AML-193 (cell line): ENCODE data around the gene BLM.
"Not testable (repeated sequence)": the region's sequence is repeated elsewhere in the genome, so short reads cannot be mapped to it uniquely, and the experiment has no call there.

Source experiments
- DNase-seq, 2 experiments: peaks; one replicate each; lab custom pipeline; 2025; lab: John Stamatoyannopoulos, UW

The BLM gene

GRCh38 chr15:90735923-90736322, 18.8 kb downstream of the BLM start:
- no peak for DNase-seq

- not testable (repeated sequence) for DNase-seq
These were observed 23.4 kb downstream of the BLM start for GRCh38 chr15:90740545-90740944.

- DNase-seq: no peak
These were observed 24.9 kb downstream of the BLM start for GRCh38 chr15:90742087-90742486.

GRCh38 chr15:90743407-90743806, 26.3 kb downstream of the BLM start:
- DNase-seq: no peak

GRCh38 chr15:90744759-90745402, 27.7 kb downstream of the BLM start:
- DNase-seq: no peak

GRCh38 chr15:90749754-90750153, 32.6 kb downstream of the BLM start:
- no peak for DNase-seq

- no peak for DNase-seq
These were observed 33.0 kb downstream of the BLM start for GRCh38 chr15:90750186-90750585.

GRCh38 chr15:90751300-90751825, 34.2 kb downstream of the BLM start:
- no peak for DNase-seq

- DNase-seq: no peak
These were observed 39.8 kb downstream of the BLM start for GRCh38 chr15:90756916-90757315.

GRCh38 chr15:90757461-90757860, 40.3 kb downstream of the BLM start:
- no peak for DNase-seq

- DNase-seq: no peak
These were observed 43.6 kb downstream of the BLM start for GRCh38 chr15:90760661-90761232.

- no peak for DNase-seq
These were observed 44.5 kb downstream of the BLM start for GRCh38 chr15:90761629-90762028.

- peak; percentile 96 for DNase-seq
These were observed 45.0 kb downstream of the BLM start for GRCh38 chr15:90762109-90762508.

- no peak for DNase-seq
These were observed 46.4 kb downstream of the BLM start for GRCh38 chr15:90763366-90764099.

GRCh38 chr15:90765531-90765930, 48.4 kb downstream of the BLM start:
- no peak for DNase-seq

- DNase-seq: no peak
These were observed 48.8 kb downstream of the BLM start for GRCh38 chr15:90765966-90766365.

- DNase-seq: no peak
These were observed 52.2 kb downstream of the BLM start for GRCh38 chr15:90769375-90769774.

- no peak for DNase-seq
These were observed 56.3 kb downstream of the BLM start for GRCh38 chr15:90773485-90773884.

GRCh38 chr15:90774731-90775514, 57.8 kb downstream of the BLM start:
- no peak for DNase-seq

- peak; percentile 62 to 64 for DNase-seq
These were observed 63.8 kb downstream of the BLM start for GRCh38 chr15:90780916-90781315.

GRCh38 chr15:90782442-90782841, 65.3 kb downstream of the BLM start:
- no peak for DNase-seq

GRCh38 chr15:90787881-90788280, 70.7 kb downstream of the BLM start:
- no peak for DNase-seq
